Thymus (tissue), 11 donors: ENCODE results near the gene KLHL2. TPM values are rescaled to one million over a fixed set of nuclear protein-coding genes. Genes with fewer than 3 reads are reported as not detected.
"Not testable (repeated sequence)": the region's sequence is repeated elsewhere in the genome, so short reads cannot be mapped to it uniquely, and the experiment has no call there.

Experiments
- DNase-seq, 9 donors: peaks; one replicate each; pipeline ENCODE4 v3.0.0-alpha.2; 2013; ENCODE audit warnings: low spot score in 9 of 9, low read depth in 6 of 9, missing footprints in 1 of 9
- H3K27ac ChIP-seq, 2 donors: one replicate each; pipeline ENCODE4 v1.5.1; 2013; ENCODE audit warnings: control low read depth in 1 of 2, low read depth in 1 of 2, low read length in 1 of 2, mild to moderate bottlenecking in 1 of 2, moderate library complexity in 1 of 2
- H3K27me3 ChIP-seq, 2 donors: one replicate each; pipeline ENCODE4 v1.5.1; 2013; ENCODE audit warnings: low read length in 1 of 2; ENCODE audit not compliant: control insufficient read depth in 2 of 2, insufficient read depth in 1 of 2
- H3K36me3 ChIP-seq, 2 donors: one replicate each; pipeline ENCODE4 v1.5.1; 2013; ENCODE audit warnings: low read length in 1 of 2, mild to moderate bottlenecking in 1 of 2, moderate library complexity in 1 of 2; ENCODE audit not compliant: control insufficient read depth in 2 of 2, insufficient read depth in 2 of 2
- H3K4me1 ChIP-seq, 2 donors: one replicate each; pipeline ENCODE4 v1.5.1; 2013; ENCODE audit warnings: low read length in 2 of 2; ENCODE audit not compliant: control insufficient read depth in 2 of 2, insufficient read depth in 2 of 2
- H3K4me3 ChIP-seq, 2 donors: one replicate each; pipeline ENCODE4 v1.5.1; 2013; ENCODE audit warnings: low read length in 2 of 2, control low read depth in 1 of 2, mild to moderate bottlenecking in 1 of 2
- H3K9me3 ChIP-seq, 2 donors: one replicate each; pipeline ENCODE4 v1.5.1; 2013; ENCODE audit warnings: low read length in 1 of 2, mild to moderate bottlenecking in 1 of 2; ENCODE audit not compliant: control insufficient read depth in 2 of 2, insufficient read depth in 1 of 2
- WGBS: extraction: QIAGEN DNeasy Blood & Tissue Kit; methylation state at CpG from one replicate; pipeline ENCODE4 v1.1.7; 2013; 5-methylcytosine and 5-hydroxymethylcytosine counted together
- polyA plus RNA-seq: library from polyadenylated mRNA; stranded (reverse); fragments of 200-250 nt; gene quantifications from one replicate; pipeline ENCODE4 v1.2.3, GENCODE V29; 2013
- total RNA-seq: library from RNA; stranded (reverse); fragments of 120-200 nt; gene quantifications from one replicate; pipeline ENCODE4 v1.2.4, GENCODE V29; 2013
- donor health status: healthy.

KLHL2 gene
- total and polyA plus RNA-seq, 2 donors: 12.1 to 29.3 TPM

DNA sequence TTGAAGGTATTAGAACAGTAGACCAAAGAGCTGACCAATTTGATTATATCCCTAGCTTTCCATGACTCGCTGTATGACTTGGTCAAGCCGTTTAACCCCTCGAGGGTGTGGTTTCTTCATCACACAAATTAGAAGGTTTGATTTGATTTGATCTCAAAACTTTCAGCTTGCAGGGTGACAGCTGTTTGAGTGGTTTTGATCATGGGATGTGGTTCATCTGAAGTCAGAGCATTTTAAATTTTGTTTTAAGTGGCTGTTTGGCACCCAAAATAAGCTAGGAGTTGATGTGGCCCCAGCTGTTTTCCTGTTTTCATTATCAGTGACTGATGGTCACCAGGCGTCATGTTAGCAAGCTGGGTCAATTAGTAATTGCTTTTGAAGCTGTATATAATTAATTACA lies 52.4 kb downstream of the KLHL2 start:
- peaks cover 0 to 22% of the 10 kb centered on the region in 2 donors for H3K4me1 ChIP-seq
- H3K9me3 ChIP-seq, H3K27me3 ChIP-seq, H3K4me3 ChIP-seq, H3K36me3 ChIP-seq, H3K27ac ChIP-seq: not testable (repeated sequence)
- DNase-seq: peak in 4 of 9 donors; percentile 6 to 45 (median 10)
- 13% methylated on average over 4 of the region's 4 CpGs for WGBS

DNA sequence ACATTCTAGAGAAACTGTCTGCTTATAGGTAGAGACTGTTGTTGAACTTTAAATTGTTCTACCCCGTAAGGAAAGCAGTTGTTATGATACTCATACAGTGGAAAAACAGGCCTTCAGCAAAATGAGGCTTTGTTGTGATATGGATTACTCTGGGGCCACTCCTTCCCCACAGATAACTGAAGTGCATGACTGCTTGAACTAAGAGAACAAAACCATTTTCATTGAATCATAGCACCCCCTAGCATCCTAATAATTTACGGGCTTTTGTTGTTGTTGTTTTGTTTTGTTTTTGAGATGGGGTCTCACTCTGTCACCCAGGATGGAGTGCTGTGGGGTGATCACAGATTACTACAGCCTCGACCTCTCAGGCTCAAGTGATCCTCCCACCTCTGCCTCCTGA lies 54.9 kb downstream of the KLHL2 start:
- not testable (repeated sequence) for H3K4me1 ChIP-seq, H3K36me3 ChIP-seq, H3K27ac ChIP-seq, H3K4me3 ChIP-seq, H3K9me3 ChIP-seq, DNase-seq, H3K27me3 ChIP-seq
- WGBS: 92% methylated on average over 3 of the region's 3 CpGs

DNA sequence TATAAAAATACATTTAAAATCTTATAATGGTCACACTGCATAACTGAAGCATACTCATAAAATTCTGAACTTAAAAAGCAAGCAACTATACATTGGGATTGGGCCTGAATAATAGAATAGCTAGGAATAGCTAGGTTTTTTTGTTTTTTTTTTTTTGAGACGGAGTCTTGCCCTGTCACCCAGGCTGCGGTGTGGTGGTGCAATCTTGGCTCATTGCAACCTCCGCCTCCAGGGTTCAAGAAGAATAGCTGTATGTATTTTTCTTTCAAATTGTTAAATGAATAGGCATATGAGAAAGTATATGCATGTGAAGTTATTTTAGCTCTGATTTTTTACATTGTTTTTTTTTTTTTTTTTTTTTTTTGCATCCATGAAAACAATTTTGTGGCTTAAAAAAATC lies 56.1 kb downstream of the KLHL2 start:
- H3K9me3 ChIP-seq, H3K4me1 ChIP-seq, H3K36me3 ChIP-seq, H3K27ac ChIP-seq, H3K27me3 ChIP-seq, DNase-seq, H3K4me3 ChIP-seq: not testable (repeated sequence)
- 95% methylated on average over 3 of the region's 3 CpGs for WGBS

DNA sequence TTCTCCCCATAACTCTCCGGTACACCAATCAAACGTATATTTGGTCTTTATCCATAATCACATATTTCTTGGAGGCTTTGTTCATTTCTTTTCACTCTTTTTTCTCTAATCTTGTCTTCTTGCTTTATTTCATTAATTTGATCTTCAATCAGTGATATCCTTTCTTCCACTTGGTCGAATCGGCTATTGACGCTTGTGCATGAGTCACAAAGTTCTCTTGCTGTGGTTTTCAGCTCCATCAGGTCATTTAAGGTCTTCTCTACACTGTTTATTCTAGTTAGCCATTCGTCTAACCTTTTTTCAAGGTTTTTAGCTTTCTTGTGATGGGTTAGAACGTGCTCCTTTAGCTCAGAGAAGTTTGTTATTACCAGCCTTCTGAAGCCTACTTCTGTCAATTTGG lies 62.6 kb downstream of the KLHL2 start:
- H3K36me3 ChIP-seq, DNase-seq, H3K4me3 ChIP-seq, H3K4me1 ChIP-seq, H3K27me3 ChIP-seq, H3K27ac ChIP-seq, H3K9me3 ChIP-seq: not testable (repeated sequence)
- 92% methylated on average over 7 of the region's 7 CpGs for WGBS

DNA sequence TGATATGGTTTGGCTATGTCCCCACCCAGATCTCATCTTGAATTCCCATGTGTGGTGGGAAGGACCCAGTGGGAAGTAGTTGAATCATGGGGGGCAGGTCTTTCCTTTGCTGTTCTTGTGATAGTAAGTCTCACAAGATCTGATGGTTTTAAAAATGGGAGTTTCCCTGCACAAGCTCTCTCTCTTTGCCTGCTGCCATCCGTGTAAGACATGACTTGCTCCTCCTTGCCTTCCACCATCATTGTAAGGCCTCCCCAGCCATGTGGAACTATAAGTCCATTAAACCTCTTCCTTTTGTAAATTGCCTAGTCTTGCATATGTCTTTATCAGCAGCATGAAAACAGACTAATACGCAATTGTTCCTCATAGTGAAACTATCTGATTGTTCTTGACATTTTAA lies 66.1 kb downstream of the KLHL2 start:
- H3K4me3 ChIP-seq, H3K36me3 ChIP-seq, H3K4me1 ChIP-seq, H3K27me3 ChIP-seq, DNase-seq, H3K27ac ChIP-seq, H3K9me3 ChIP-seq: not testable (repeated sequence)
- 75% methylated on average over 2 of the region's 2 CpGs for WGBS

DNA sequence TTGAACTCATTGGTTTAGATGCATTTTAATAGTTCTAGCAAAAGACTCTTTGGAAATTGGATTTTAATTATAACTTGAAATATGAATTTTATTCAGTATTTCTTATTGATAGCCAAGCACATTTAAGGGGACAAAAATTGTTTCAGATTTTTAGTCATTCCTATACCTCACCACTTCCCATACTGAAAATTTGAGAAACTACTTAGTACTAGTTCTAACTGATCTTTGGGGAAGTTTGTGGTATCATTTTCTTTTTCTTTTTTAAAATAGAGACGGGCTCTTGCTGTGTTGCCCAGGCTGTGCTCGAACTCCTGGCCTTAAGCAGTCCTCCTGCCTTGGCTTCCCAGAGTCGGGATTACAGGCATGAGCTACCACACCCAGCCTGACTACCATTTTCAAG lies 68.0 kb downstream of the KLHL2 start:
- WGBS: 88% methylated on average over 3 of the region's 3 CpGs
- not testable (repeated sequence) for H3K9me3 ChIP-seq, H3K4me1 ChIP-seq, H3K4me3 ChIP-seq, DNase-seq, H3K27me3 ChIP-seq, H3K36me3 ChIP-seq, H3K27ac ChIP-seq

DNA sequence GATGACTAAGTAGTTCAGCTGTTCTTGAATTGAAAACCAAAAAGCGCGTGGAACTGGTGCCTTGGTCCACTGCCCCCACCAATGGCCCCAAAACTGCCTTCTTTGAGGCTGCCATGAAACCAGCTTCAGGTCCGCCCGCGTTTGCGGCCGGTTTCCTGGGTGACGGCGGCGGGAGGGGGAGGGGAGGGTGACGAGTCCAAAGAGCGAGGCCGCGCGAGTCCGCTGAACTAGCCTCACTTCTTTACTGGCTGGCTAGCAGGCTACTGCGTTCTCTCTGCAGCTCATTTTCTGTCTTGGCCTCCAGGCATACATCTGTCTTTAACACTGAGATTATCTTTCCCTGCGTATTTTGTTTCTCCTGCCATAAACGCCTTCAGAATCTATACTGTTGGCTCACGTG lies 72.2 kb downstream of the KLHL2 start:
- not testable (repeated sequence) for H3K27me3 ChIP-seq, H3K9me3 ChIP-seq, H3K36me3 ChIP-seq, DNase-seq, H3K27ac ChIP-seq, H3K4me3 ChIP-seq, H3K4me1 ChIP-seq
- WGBS: 95% methylated on average over 20 of the region's 20 CpGs

DNA sequence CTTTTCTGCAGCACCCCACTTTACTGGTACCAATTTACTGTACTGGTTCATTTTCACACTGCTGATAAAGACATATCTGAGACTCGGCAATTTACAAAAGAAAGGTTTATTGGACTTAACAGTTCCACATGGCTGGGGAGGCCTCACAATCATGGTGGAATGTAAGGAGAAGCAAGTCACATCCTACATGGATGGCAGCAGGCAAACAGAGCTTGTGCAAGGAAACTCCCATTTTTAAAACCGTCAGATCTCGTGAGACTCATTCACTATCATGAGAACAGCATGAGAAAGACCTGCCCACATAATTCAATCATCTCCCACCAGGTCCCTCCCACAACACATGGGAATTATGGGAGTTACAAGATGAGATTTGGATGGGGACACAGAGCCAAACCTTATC lies 77.3 kb downstream of the KLHL2 start:
- not testable (repeated sequence) for H3K27ac ChIP-seq, H3K4me3 ChIP-seq, H3K4me1 ChIP-seq, H3K36me3 ChIP-seq, H3K27me3 ChIP-seq, DNase-seq, H3K9me3 ChIP-seq
- 98% methylated on average over 3 of the region's 3 CpGs for WGBS

DNA sequence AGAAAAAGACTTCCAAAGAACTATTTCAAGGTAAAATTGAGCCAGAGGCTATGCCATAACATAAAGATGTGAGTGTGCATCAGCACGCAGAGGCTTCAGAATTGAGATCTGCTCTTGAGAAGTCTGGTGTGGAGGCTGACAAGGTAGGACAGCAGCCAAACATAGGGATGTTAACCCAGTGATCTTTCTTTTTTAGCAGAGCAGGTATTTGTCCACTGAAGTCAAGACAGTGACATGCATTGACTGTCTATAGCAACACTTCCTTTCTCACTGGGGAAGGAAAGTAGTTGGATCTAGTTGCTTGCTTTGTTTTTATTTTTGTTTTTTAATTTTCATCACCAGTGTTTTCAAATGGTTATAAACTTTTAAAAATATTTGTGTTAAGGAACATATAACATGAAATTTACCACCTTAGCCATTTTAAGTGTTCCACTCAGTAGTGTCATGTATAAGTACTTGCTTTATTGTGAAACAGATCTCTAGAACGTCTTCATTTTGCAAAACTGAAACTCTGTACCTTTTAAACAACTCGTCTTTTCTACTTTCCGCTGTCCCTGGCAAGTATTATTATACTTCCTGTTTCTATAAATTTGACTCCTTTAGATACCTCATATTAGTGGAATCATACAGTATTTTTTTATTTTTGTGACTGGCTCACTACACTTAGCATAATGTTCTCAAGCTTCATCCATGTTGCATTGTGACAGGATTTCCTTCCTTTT lies 79.4 kb downstream of the KLHL2 start:
- 91% methylated on average over 4 of the region's 4 CpGs for WGBS
- not testable (repeated sequence) for H3K4me3 ChIP-seq, H3K4me1 ChIP-seq, H3K27ac ChIP-seq, H3K9me3 ChIP-seq, H3K36me3 ChIP-seq, DNase-seq, H3K27me3 ChIP-seq

DNA sequence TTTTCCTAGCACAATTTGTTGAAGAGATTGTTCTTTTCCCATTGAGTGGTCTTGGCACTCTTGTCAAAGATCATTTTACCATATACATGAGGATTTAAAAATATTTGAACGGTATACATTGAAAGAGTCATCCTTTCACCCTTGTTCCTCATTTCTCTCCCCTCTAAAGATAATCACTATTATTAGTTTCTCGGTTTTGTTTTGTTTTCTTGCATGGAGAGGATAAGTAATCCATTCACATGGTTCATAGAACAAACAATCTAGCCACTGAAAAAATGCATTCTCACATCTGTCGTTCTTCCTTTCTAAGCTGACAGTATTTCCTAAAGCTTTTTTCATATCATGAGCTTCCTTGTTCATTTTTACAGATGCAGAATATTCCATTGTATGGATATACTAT lies 80.9 kb downstream of the KLHL2 start:
- 88% methylated on average over 3 of the region's 3 CpGs for WGBS
- Histone ChIP-seq H3K4me1 (no peaks in the 10 kb centered on the region), H3K27me3 (no peaks in the 10 kb centered on the region), H3K9me3 (peaks cover 0 to 2% of the 10 kb centered on the region in 2 donors), H3K27ac (no peak overlapping the region), H3K36me3 (no peaks in the 10 kb centered on the region), H3K4me3 (no peak overlapping the region)
- DNase-seq: no peak
